GM18520 (cell line): ENCODE results near the gene NPNT.

Source experiments
- ATAC-seq: cut with Tn5 transposase; IDR thresholded peaks from one replicate; pipeline ENCODE4 v1.9.1; 2021; ENCODE audit not compliant: unreplicated experiment

The NPNT gene

DNA sequence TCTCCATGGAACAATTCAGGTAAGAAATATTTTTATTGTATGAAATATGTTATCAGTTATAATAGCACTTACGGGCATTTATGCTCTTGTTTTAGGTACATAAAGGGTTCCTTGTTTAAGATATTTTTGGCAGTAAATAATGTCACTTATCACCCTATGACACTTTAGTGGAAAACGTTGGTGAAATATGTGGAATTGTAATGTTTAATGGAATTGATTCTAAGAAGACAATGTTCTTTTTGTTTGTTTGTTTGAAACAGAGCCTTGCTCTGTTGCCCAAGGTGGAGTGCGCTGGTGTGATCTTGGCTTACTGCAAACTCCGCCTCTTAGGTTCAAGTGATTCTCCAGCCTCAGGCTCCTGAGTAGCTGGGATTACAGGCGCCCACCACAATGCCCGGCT is 17.4 kb downstream of the NPNT start:
- no peak for ATAC-seq

GRCh38 chr4:105917171-105917685 is 22.0 kb downstream of the NPNT start:
- no peak for ATAC-seq

- no peak for ATAC-seq
These were observed 26.0 kb downstream of the NPNT start for GRCh38 chr4:105921301-105921700.

DNA sequence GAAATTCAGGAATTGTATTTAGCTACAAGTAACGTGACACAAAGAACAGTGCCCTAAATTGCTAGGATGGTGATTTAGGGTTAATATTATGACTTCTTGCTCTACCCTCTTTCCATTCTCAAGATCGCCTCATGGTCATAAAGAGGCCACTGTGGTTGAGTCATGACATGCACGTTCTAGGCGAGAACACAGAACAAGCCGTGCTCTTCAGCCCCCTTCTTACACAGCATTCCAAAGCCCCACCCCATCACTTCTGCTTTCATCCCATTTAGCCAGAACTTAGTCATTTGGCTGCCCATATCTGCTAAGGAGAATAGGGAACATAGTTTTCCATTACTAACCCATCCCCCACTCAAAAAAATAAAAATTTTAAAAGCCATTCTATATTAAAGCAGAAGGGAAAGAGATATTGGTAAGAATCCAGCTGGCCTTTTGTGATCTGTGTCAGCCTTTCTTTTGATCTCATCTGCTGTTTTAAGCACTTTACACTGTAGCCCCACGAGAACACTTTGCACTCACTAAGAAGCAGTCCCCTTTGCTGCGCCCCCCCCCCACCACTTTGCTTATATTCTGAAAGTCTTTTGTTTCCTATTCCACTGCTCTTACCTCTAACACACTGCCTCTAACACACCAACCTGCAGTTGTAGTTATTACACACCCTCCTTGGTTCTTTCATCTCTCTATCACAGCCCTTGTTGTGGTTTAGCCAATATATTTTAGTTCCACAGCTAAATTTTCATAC is 28.4 kb downstream of the NPNT start:
- no peak for ATAC-seq

- no peak for ATAC-seq
These were observed 29.1 kb downstream of the NPNT start for GRCh38 chr4:105924341-105924740.

GRCh38 chr4:105930698-105931097 is 35.4 kb downstream of the NPNT start:
- no peak for ATAC-seq

DNA sequence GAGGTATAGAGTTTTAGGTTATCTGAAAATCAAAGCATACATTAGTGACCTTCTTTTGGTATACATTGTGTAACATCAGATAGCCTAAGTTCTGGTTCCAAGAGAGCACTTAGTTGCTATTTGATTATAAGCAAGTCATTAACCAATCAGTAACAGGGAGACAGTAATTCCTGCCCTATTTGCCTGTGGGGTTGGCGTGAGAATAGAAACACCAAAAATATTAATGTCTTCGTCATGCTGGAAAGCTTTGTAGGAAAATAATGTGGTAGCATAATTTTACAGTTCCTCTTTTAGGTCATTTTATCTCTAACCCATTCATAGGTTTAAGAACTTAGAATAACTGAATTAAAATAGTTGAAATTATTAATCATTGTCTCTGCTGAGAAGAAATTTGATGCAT is 37.8 kb downstream of the NPNT start:
- ATAC-seq = no peak

- ATAC-seq = no peak
These were observed 39.1 kb downstream of the NPNT start for GRCh38 chr4:105934386-105934785.

DNA sequence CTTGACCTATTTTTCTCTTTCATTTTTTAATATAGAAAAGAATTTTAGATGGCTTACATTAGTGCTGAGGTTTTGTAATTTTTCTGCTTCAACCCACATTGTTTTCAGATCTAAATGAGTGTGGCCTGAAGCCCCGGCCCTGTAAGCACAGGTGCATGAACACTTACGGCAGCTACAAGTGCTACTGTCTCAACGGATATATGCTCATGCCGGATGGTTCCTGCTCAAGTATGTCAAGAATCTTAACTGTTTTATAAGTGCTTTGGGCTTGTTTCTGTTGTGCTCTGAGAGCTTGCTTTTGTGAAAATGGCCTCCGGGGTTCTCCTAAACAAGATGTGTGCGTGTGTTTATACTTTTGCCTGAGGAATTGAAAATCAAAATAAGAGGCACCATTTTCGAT is 41.6 kb downstream of the NPNT start:
- no peak for ATAC-seq

DNA sequence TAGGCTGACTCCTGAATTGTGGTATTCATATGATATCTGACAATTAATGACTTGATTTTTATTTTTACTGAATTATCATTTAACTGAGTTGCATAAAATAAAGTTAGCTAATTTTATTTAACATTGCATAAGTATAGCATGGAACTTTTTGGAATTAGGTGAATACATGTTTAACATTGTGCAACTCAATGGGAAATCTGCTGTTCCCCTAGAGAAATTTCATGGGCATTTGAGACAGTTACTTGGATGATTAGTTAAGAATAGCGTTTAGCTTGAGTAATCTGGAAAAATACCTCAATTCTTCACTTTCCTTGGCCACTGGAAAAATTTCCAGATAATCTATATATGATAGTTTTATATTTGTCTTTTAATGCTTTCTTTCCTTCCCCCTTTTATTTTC is 42.5 kb downstream of the NPNT start:
- no peak for ATAC-seq

- no peak for ATAC-seq
These were observed 48.0 kb downstream of the NPNT start for GRCh38 chr4:105943234-105943633.

- no peak for ATAC-seq
These were observed 49.3 kb downstream of the NPNT start for GRCh38 chr4:105944540-105944939.

DNA sequence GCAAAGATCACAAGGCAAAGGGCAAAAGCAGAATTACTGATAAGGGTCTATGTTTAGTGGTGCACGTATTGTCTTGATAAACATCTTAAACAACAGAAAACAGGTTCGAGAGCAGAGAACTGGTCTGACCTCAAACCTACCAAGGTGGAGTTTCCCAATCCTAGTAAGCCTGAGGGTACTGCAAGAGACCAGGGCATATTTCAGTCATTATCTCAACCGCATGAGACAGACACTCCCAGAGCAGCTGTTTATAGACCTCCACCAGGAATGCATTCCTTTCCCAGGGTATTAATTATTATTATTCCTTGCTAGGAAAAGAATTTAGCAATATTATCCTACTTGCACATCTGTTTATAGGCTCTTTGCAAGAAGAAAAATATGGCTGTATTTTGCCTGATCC is 51.5 kb downstream of the NPNT start:
- ATAC-seq = no peak

DNA sequence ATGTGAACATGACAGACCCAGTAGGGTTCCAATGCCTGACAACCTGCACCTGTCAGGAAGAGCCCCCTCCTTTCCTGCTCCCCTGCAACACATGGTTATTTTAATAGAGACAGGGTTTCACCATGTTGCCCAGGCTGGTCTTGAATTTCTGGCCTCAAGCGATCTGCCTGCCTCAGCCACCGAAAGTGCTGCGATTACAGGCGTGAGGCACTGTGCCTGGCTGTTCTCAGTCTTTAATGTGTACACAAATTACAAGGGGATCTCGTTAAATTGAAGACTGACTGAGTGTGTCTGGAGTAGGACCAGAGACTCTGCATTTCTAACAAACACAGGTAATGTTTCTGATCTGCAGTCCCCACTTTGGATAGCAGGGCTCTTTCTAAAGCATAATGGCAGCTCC is 55.4 kb downstream of the NPNT start:
- no peak for ATAC-seq

DNA sequence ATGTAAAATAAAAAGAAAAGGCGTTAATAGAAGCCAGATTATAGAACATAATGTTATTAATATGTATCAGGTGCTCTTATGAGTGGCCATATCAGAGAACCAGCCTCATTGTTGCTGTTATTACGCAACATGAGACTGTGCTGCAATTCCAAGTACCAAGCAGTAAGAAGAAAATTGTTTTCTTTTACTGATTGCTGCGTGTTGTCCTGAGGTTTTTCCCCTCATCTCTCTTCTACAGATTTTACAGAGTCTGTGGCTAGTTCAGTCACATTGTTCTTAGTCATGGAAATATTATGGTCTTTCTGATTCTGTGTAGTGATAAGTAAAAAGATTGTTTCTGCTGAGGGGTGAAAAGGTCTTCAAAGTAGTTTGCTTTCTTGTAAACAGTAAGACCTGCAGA is 55.9 kb downstream of the NPNT start:
- ATAC-seq = no peak

- no peak for ATAC-seq
These were observed 57.3 kb downstream of the NPNT start for GRCh38 chr4:105952591-105952990.

GRCh38 chr4:105956569-105956968 is 61.3 kb downstream of the NPNT start:
- ATAC-seq = no peak

DNA sequence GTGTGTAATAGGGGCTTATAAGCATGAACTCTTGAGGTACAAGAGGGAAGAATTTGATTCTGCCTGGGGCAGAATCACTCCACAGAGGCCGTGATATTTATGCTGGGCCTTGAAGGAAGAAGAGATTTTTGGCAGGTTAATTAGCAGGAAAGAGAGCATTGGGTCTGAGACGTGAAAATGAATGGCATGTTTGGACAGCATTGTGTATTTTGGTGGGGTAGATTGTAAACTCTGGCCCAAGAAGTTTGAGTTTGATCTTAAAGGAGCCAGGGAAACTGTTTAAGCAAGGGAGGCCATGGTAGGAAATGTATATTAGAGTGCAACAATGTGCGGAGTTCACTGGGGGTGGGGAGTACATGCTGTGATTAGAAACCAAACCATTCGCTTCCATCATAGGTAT is 62.4 kb downstream of the NPNT start:
- ATAC-seq = no peak

DNA sequence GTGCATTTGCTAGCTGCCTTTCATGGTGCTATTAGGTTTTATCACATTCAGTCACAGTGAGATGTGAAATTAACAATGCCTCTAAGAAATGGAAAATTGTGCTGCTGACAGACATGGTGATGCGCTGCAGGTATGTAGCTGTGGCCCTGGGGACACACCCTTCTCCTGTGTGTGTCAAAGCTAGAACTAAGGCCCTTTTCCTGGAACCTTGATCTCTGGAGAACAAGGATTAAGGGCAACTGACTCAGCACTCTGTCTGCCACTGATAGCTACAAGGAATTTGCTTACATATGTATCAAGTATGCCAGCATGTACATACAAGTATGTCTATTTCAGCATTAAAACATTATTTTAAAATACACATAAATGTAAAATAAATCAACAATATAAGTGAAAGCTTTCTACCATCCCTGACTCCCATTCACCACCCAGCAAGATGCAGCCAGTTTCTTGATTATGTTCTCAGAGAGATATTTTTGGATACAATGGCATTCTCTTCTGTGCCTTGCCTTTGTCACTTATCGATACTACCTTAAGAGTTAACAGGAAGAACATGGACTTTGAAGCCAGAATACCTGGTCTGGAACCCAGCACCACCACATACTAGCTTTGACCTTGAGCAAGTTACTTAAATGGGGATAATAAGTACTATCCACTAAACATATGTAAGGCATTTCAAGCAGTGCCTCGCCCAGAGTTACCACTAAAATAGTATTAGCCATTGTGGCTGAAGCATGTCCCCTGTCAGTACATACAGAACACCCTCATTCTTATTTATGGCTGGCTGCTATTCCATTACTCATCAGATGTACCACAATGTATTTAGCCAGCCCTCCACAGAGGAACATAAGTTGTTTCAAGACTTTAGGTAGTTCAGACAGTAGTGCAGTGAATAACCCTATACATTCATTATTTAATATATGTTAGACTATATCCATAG is 68.5 kb downstream of the NPNT start:
- ATAC-seq = no peak

DNA sequence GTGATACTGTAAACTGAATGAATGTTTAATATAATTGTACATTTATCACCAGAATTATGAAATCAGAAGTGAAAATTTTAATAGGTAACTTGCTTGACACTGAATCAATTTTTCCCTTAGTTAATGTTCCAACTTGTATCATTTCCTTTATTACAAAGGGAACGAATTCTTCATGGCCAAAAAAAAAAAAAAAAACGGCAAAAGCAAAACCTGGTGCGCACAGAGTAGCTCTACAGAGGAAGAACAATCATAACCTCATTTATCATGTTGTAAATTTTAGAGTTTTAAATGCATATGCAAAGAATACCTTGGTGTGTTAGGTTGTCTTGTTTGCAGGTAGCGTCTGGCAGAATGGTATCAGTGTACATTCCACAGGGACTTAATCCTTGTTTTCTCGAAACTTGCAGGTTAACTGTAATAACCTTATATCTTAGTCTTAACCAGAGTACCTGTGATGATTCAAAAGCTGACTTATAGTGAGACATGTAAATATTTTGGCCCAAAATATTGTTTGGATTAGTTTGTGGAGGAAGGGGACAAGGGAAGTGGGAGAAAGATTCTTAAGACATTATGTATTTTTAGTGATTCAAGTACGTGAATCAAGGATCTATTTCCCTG is 70.0 kb downstream of the NPNT start:
- ATAC-seq = no peak

GRCh38 chr4:105966051-105966450 is 70.8 kb downstream of the NPNT start:
- ATAC-seq = no peak
